ENCODE data around the gene MAGEA9B.
"Not testable (repeated sequence)": the region's sequence is repeated elsewhere in the genome, so short reads cannot be mapped to it uniquely, and the experiment has no call there.

Gene MAGEA9B

DNA sequence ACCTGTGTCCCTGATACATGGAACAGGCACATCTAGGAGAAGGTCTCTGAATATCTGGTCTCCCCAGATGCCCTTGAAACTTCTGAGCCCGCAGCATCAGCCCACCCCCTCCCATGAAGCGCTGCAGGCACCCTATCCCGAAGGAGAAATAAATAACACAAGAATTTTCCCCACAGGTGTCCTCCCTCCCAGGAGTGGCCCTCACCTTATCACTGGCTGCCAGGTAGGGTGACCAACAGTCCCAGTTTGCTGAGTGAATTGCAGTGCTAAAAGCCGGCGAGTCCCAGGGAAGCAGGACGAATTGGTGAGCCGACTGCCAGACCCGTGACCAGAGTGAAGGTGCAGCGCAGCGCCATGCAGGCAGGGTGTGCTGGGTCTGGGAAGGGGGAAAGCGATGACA lies 53.3 kb downstream of the MAGEA9B start:
- DNase-seq, result not testable (repeated sequence)

- not testable (repeated sequence) for DNase-seq
These were observed 54.4 kb downstream of the MAGEA9B start for GRCh38 chrX:149532868-149533267.
